Measurements from ENCODE around the gene RSAD2. TPM values are rescaled to one million over a fixed set of nuclear protein-coding genes. Genes with fewer than 3 reads are reported as not detected.

RSAD2 gene
- total and polyA plus RNA-seq, 9 of the 15 experiments (the other 6 are each of a cell fraction or from before 2014, with no cell fraction given), result 0.15 to 1.4 (median 0.28) TPM

- TF ChIP-seq VEZF1 (CRISPR knock-in tag; IDR thresholded peaks at IDR 0.05), result peak; percentile 65
- TF ChIP-seq ETS1 (conservative IDR thresholded peaks at IDR 0.05; ENCODE audit: control insufficient read depth, low read depth, low read length), result peak; percentile 76
- peak; percentile 71 for TF ChIP-seq MYC (IDR thresholded peaks at IDR 0.05; ENCODE audit: low read depth, low read length)
- no peak for TF ChIP-seq MYC (CRISPR knock-in tag; IDR thresholded peaks at IDR 0.05; ENCODE audit: borderline replicate concordance, low read depth)
- peak; percentile 89 for TF ChIP-seq NEUROD1 (IDR thresholded peaks at IDR 0.05; ENCODE audit: borderline replicate concordance, low read depth, low read length, partially characterized antibody)
- TF ChIP-seq MCM3 (IDR thresholded peaks at IDR 0.05), result no peak
- no peak for TF ChIP-seq JUN (IDR thresholded peaks at IDR 0.05; ENCODE audit: borderline replicate concordance, low read depth, low read length)
- TF ChIP-seq JUN (CRISPR knock-in tag; IDR thresholded peaks at IDR 0.05; ENCODE audit: borderline replicate concordance), result peak; percentile 12; the same call in 1 of the 2 replicates
- TF ChIP-seq ZNF695 (CRISPR knock-in tag; IDR thresholded peaks at IDR 0.05), result no peak
- no peak for TF ChIP-seq CHD4 (IDR thresholded peaks at IDR 0.05; ENCODE audit: insufficient read depth, insufficient replicate concordance, low read depth, low read length, poor library complexity, severe bottlenecking)
- TF ChIP-seq ZNF311 (CRISPR knock-in tag; IDR thresholded peaks at IDR 0.05), result peak; percentile 82; the same call in 1 of the 2 replicates
- TF ChIP-seq HNRNPK (IDR thresholded peaks at IDR 0.05; ENCODE audit: low read depth, low read length, poor library complexity, severe bottlenecking), result no peak
- TF ChIP-seq NR0B1 (IDR thresholded peaks at IDR 0.05; ENCODE audit: partially characterized antibody), result no peak
Observed at GRCh38 chr2:6846967-6847681, 30.5 kb upstream of the RSAD2 start (continued).
